HG02798 (cell line): ENCODE results near the gene SH3PXD2B.
"Not testable (repeated sequence)": the region's sequence is repeated elsewhere in the genome, so short reads cannot be mapped to it uniquely, and the experiment has no call there.

Experiments used
- ATAC-seq: cut with Tn5 transposase; IDR thresholded peaks from one replicate; pipeline ENCODE4 v1.9.1; 2021; ENCODE audit warnings: mild to moderate bottlenecking; ENCODE audit not compliant: unreplicated experiment, poor library complexity

The SH3PXD2B gene

GRCh38 chr5:172421020-172421419, 33.3 kb downstream of the SH3PXD2B start:
- no peak for ATAC-seq

- no peak for ATAC-seq
These were observed 33.9 kb downstream of the SH3PXD2B start for GRCh38 chr5:172420235-172420939.

- ATAC-seq = no peak
These were observed 35.2 kb downstream of the SH3PXD2B start for GRCh38 chr5:172418862-172419814.

GRCh38 chr5:172417983-172418630, 36.2 kb downstream of the SH3PXD2B start:
- no peak for ATAC-seq

- no peak for ATAC-seq
These were observed 37.0 kb downstream of the SH3PXD2B start for GRCh38 chr5:172417130-172417841.

GRCh38 chr5:172415362-172416275, 38.7 kb downstream of the SH3PXD2B start:
- ATAC-seq = no peak

- ATAC-seq = no peak
These were observed 39.6 kb downstream of the SH3PXD2B start for GRCh38 chr5:172414531-172415361.

GRCh38 chr5:172413601-172414171, 40.6 kb downstream of the SH3PXD2B start:
- no peak for ATAC-seq

- no peak for ATAC-seq
These were observed 41.5 kb downstream of the SH3PXD2B start for GRCh38 chr5:172412724-172413286.

- no peak for ATAC-seq
These were observed 42.7 kb downstream of the SH3PXD2B start for GRCh38 chr5:172411484-172412072.

- ATAC-seq = no peak
These were observed 43.5 kb downstream of the SH3PXD2B start for GRCh38 chr5:172410662-172411483.

- no peak for ATAC-seq
These were observed 44.2 kb downstream of the SH3PXD2B start for GRCh38 chr5:172410160-172410559.

GRCh38 chr5:172409477-172409876, 44.8 kb downstream of the SH3PXD2B start:
- ATAC-seq = not testable (repeated sequence)

GRCh38 chr5:172407822-172408221, 46.5 kb downstream of the SH3PXD2B start:
- no peak for ATAC-seq

- no peak for ATAC-seq
These were observed 47.1 kb downstream of the SH3PXD2B start for GRCh38 chr5:172407241-172407691.
